ENCODE results near the gene NFAM1.

DNA sequence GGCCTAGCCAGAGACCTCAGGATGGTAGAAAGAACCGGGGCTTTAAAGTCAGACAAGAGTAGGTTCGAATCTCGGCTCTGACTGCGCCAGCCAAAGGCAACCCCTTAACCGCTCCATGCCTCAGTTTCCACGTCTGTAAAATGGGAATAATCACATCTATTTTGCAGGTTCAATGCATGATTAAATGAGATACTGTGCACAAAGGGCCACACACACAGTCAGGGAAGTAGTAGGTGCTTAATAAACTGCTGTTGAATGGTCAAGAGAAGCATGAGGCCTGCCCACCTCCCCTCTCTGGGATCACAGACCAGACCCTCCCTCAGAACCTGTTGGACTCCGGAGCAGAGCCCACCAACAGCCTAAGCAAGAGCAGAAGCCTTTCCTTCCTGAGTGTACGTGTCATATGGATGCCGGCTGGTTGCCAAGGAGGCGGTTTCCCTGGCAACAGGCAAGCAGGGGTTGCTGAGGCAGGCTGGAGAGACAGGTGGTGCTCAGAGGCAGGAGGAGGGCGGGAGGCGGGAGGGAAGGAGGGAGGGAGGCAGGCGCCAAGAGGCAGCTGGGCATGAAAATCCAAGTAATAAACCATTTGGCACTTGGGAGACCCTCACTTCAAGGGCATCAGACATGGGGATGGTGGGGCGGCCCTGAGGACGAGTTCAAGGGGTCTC, 43.9 kb downstream of the NFAM1 start:
- TF ChIP-seq, protein P1, sequence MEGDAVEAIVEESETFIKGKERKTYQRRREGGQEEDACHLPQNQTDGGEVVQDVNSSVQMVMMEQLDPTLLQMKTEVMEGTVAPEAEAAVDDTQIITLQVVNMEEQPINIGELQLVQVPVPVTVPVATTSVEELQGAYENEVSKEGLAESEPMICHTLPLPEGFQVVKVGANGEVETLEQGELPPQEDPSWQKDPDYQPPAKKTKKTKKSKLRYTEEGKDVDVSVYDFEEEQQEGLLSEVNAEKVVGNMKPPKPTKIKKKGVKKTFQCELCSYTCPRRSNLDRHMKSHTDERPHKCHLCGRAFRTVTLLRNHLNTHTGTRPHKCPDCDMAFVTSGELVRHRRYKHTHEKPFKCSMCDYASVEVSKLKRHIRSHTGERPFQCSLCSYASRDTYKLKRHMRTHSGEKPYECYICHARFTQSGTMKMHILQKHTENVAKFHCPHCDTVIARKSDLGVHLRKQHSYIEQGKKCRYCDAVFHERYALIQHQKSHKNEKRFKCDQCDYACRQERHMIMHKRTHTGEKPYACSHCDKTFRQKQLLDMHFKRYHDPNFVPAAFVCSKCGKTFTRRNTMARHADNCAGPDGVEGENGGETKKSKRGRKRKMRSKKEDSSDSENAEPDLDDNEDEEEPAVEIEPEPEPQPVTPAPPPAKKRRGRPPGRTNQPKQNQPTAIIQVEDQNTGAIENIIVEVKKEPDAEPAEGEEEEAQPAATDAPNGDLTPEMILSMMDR (IDR thresholded peaks at IDR 0.05) = no peak
- no peak for TF ChIP-seq POLR2AphosphoS5 (IDR thresholded peaks at IDR 0.05)
- TF ChIP-seq POLR2A (IDR thresholded peaks at IDR 0.05) = no peak
- no peak for TF ChIP-seq EP300 (IDR thresholded peaks at IDR 0.05)
